Measurements from ENCODE around the gene ARMC8. TPM values are rescaled to one million over a fixed set of nuclear protein-coding genes. Genes with fewer than 3 reads are reported as not detected.

Gene ARMC8
- total RNA-seq, 2 donors from 2014 or later = 82.7 to 189 TPM

- H3K27ac ChIP-seq = no peak overlapping the region
- H3K27me3 ChIP-seq (replicated peaks; ENCODE audit: insufficient read depth) = no peaks in the 10 kb centered on the region
- H3K4me1 ChIP-seq (ENCODE audit: control insufficient read depth in 1 of 2, low read depth in 2 of 2) = no peaks in the 10 kb centered on the region
- TF ChIP-seq, protein P1, sequence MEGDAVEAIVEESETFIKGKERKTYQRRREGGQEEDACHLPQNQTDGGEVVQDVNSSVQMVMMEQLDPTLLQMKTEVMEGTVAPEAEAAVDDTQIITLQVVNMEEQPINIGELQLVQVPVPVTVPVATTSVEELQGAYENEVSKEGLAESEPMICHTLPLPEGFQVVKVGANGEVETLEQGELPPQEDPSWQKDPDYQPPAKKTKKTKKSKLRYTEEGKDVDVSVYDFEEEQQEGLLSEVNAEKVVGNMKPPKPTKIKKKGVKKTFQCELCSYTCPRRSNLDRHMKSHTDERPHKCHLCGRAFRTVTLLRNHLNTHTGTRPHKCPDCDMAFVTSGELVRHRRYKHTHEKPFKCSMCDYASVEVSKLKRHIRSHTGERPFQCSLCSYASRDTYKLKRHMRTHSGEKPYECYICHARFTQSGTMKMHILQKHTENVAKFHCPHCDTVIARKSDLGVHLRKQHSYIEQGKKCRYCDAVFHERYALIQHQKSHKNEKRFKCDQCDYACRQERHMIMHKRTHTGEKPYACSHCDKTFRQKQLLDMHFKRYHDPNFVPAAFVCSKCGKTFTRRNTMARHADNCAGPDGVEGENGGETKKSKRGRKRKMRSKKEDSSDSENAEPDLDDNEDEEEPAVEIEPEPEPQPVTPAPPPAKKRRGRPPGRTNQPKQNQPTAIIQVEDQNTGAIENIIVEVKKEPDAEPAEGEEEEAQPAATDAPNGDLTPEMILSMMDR (IDR thresholded peaks at IDR 0.05) = no peak
- H3K4me3 ChIP-seq = no peak overlapping the region
- H3K36me3 ChIP-seq = peaks cover 2% of the 10 kb centered on the region
- no peak for ATAC-seq (ENCODE audit: insufficient number of reproducible peaks, low FRiP score, low read depth)
- no peaks in the 10 kb centered on the region for H3K9me3 ChIP-seq
- DNase-seq (ENCODE audit: low spot score) = no peak
These were observed 67.1 kb downstream of the ARMC8 start for GRCh38 chr3:138254216-138254615.

GRCh38 chr3:138256022-138256421 is 68.9 kb downstream of the ARMC8 start:
- ATAC-seq (ENCODE audit: insufficient number of reproducible peaks, low FRiP score, low read depth) (no peak), DNase-seq (ENCODE audit: low spot score) (no peak)
- TF ChIP-seq, protein P1 (IDR thresholded peaks at IDR 0.05) = no peak
- Histone ChIP-seq H3K9me3 (no peaks in the 10 kb centered on the region), H3K36me3 (peaks cover 5% of the 10 kb centered on the region), H3K4me1 (ENCODE audit: control insufficient read depth in 1 of 2, low read depth in 2 of 2) (no peaks in the 10 kb centered on the region), H3K4me3 (no peak overlapping the region), H3K27ac (no peak overlapping the region), H3K27me3 (replicated peaks; ENCODE audit: insufficient read depth) (no peaks in the 10 kb centered on the region)

DNA sequence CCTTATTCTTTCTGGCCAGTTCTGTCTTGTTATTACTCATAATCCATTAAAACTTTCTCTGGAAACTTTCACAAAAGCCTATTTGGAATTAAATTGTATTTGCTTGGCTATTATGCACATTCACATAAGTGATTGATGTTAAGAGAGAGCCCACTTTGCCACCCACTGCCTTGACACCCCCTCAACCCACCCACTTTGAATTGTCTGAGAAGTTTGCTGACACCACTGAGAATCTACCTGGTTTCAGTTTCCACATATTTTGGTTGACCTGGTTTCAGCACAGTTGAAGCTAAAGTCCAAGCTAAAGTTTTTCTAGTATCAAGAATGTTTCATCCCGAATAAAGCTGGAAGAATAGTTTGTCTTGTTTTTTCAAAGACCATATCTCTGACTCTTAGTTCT is 70.9 kb downstream of the ARMC8 start:
- ATAC-seq (ENCODE audit: insufficient number of reproducible peaks, low FRiP score, low read depth) (no peak), DNase-seq (ENCODE audit: low spot score) (no peak)
- H3K36me3 ChIP-seq = peaks cover 5% of the 10 kb centered on the region
- H3K27me3 ChIP-seq (replicated peaks; ENCODE audit: insufficient read depth) = no peaks in the 10 kb centered on the region
- no peak overlapping the region for H3K27ac ChIP-seq
- H3K4me1 ChIP-seq (ENCODE audit: control insufficient read depth in 1 of 2, low read depth in 2 of 2) = no peaks in the 10 kb centered on the region
- H3K9me3 ChIP-seq = no peaks in the 10 kb centered on the region
- H3K4me3 ChIP-seq = no peak overlapping the region
- TF ChIP-seq, protein P1 (IDR thresholded peaks at IDR 0.05) = no peak

DNA sequence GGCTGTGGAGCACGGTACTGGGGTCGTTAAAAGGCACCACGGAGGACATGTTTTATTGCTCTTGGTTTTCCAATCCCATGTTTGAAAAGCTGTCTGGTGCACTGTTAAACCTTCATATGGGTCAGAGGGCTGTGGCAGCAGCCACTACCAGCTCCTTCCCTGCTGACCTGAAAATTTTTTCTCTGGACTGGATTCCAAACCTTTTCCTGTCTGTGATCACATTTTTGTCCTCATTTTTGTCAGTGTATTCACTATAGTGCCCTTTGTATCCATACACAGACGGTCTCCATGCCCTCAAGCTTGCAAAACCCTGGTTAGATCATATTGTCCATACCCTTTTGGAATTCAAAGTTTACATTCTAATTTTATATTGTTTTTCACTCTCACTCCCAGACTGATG is 72.0 kb downstream of the ARMC8 start:
- Histone ChIP-seq H3K27me3 (replicated peaks; ENCODE audit: insufficient read depth) (no peaks in the 10 kb centered on the region), H3K4me3 (no peak overlapping the region), H3K9me3 (no peaks in the 10 kb centered on the region), H3K36me3 (peaks cover 5% of the 10 kb centered on the region), H3K4me1 (ENCODE audit: control insufficient read depth in 1 of 2, low read depth in 2 of 2) (no peaks in the 10 kb centered on the region), H3K27ac (no peak overlapping the region)
- no peak for DNase-seq (ENCODE audit: low spot score)
- TF ChIP-seq, protein P1 (IDR thresholded peaks at IDR 0.05) = no peak
- no peak for ATAC-seq (ENCODE audit: insufficient number of reproducible peaks, low FRiP score, low read depth)

DNA sequence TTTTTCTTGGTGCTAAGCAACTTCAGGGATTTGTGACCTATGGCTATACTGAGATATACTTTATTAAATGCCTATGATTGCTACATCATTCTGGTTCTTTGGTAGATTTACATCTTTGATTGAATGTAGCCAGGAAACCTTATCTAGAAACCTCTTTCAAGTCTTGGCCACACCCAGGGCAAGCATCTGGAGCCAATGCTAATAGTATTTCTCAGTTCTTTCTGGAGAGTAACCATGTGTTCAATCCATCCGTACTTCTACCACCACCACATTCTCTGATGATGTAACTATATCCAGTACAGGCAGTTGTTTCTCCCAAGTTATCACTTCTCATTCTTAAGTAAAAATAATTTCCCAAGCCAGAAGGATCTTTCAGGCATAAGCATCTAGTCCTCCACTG is 73.5 kb downstream of the ARMC8 start:
- H3K27ac ChIP-seq = no peak overlapping the region
- H3K4me3 ChIP-seq = no peak overlapping the region
- DNase-seq (ENCODE audit: low spot score) (no peak), ATAC-seq (ENCODE audit: insufficient number of reproducible peaks, low FRiP score, low read depth) (no peak)
- no peaks in the 10 kb centered on the region for H3K27me3 ChIP-seq (replicated peaks; ENCODE audit: insufficient read depth)
- TF ChIP-seq, protein P1 (IDR thresholded peaks at IDR 0.05) = no peak
- H3K36me3 ChIP-seq = peaks cover 5% of the 10 kb centered on the region
- no peaks in the 10 kb centered on the region for H3K9me3 ChIP-seq
- H3K4me1 ChIP-seq (ENCODE audit: control insufficient read depth in 1 of 2, low read depth in 2 of 2) = no peaks in the 10 kb centered on the region

Measured in thoracic aorta (tissue), 2 donors.